Bone marrow (tissue), 2 donors: ENCODE measurements around the gene SLC36A3.
"Not testable (repeated sequence)": the region's sequence is repeated elsewhere in the genome, so short reads cannot be mapped to it uniquely, and the experiment has no call there.

ENCODE experiments used
- DNase-seq, 2 donors: peaks; one replicate each; lab custom pipeline; 2025; lab: John Stamatoyannopoulos, UW

The SLC36A3 gene

GRCh38 chr5:151303666-151304065 lies at the start of gene SLC36A3:
TSS of gene SLC36A3 (minus strand) at chr5:151303766. CDS start at chr5:151303354, 412 bp downstream.
- DNase-seq, result no peak

- DNase-seq, result no peak
Observed at GRCh38 chr5:151351671-151352070, 48.1 kb upstream of the SLC36A3 start.

GRCh38 chr5:151348789-151349188 lies 45.2 kb upstream of the SLC36A3 start:
- no peak for DNase-seq

GRCh38 chr5:151347369-151347768 lies 43.8 kb upstream of the SLC36A3 start, which contains the start of gene SLC36A2:
TSS of gene SLC36A2 (minus strand) at chr5:151347559. CDS start at chr5:151347460, 99 bp downstream.
- no peak for DNase-seq

- no peak for DNase-seq
Observed at GRCh38 chr5:151345808-151346478, 42.4 kb upstream of the SLC36A3 start.

GRCh38 chr5:151345187-151345807 lies 41.7 kb upstream of the SLC36A3 start:
- no peak for DNase-seq

- no peak for DNase-seq
Observed at GRCh38 chr5:151344088-151344487, 40.5 kb upstream of the SLC36A3 start.

- no peak for DNase-seq
Observed at GRCh38 chr5:151340004-151340403, 36.4 kb upstream of the SLC36A3 start.

- DNase-seq, result no peak
Observed at GRCh38 chr5:151338734-151339133, 35.2 kb upstream of the SLC36A3 start.

- no peak for DNase-seq
Observed at GRCh38 chr5:151332857-151333256, 29.3 kb upstream of the SLC36A3 start.

GRCh38 chr5:151328734-151329133 lies 25.2 kb upstream of the SLC36A3 start:
- DNase-seq, result no peak

- DNase-seq, result no peak
Observed at GRCh38 chr5:151327585-151327984, 24.0 kb upstream of the SLC36A3 start.

GRCh38 chr5:151326266-151326665 lies 22.7 kb upstream of the SLC36A3 start:
- no peak for DNase-seq

- no peak for DNase-seq
Observed at GRCh38 chr5:151320481-151320880, 16.9 kb upstream of the SLC36A3 start.

- no peak for DNase-seq
Observed at GRCh38 chr5:151318850-151319732, 15.5 kb upstream of the SLC36A3 start.

GRCh38 chr5:151317871-151318270 lies 14.3 kb upstream of the SLC36A3 start:
- no peak for DNase-seq

- peak in 1 of 2 donors; percentile 35 for DNase-seq
Observed at GRCh38 chr5:151315998-151316597, 12.5 kb upstream of the SLC36A3 start.

GRCh38 chr5:151313357-151313756 lies 9.8 kb upstream of the SLC36A3 start:
- no peak for DNase-seq

GRCh38 chr5:151312756-151313324 lies 9.3 kb upstream of the SLC36A3 start:
- no peak for DNase-seq

- DNase-seq, result no peak
Observed at GRCh38 chr5:151310932-151311331, 7.4 kb upstream of the SLC36A3 start.

- DNase-seq, result not testable (repeated sequence)
Observed at GRCh38 chr5:151309821-151310220, 6.3 kb upstream of the SLC36A3 start.

GRCh38 chr5:151309266-151309665 lies 5.7 kb upstream of the SLC36A3 start:
- DNase-seq, result not testable (repeated sequence)
